Uterus (tissue), 4 donors: ENCODE measurements around the gene CBX8. TPM values are rescaled to one million over a fixed set of nuclear protein-coding genes. Genes with fewer than 3 reads are reported as not detected.
A peak's percentile ranks its signal among the peaks of the same experiment; 100 is the strongest.

Experiments
- DNase-seq, 2 donors: peaks; one replicate each; pipeline ENCODE4 v3.0.0-alpha.2; 2019 to 2020
- H3K27ac ChIP-seq, 2 donors: fragments of 200-600 bp; sonication (generic); 1 replicate in 1 of 2; 2 replicates in 1 of 2; pipeline ENCODE4 v1.5.1; 2016 to 2018
- H3K27me3 ChIP-seq, 2 donors: fragments of 200-600 bp; sonication (generic); one replicate each; pipeline ENCODE4 v1.5.1; 2018 to 2019; ENCODE audit warnings: control low read depth in 1 of 2
- H3K36me3 ChIP-seq, 2 donors: fragments of 200-600 bp; sonication (generic); one replicate each; pipeline ENCODE4 v1.5.1; 2019; ENCODE audit warnings: control low read depth in 1 of 2
- H3K4me1 ChIP-seq, 2 donors: fragments of 200-600 bp; sonication (generic); one replicate each; pipeline ENCODE4 v1.5.1; 2018 to 2019; ENCODE audit warnings: control low read depth in 1 of 2
- H3K4me3 ChIP-seq, 2 donors: fragments of 200-600 bp; sonication (generic); 1 replicate in 1 of 2; 2 replicates in 1 of 2; pipeline ENCODE4 v1.5.1; 2018 to 2019; ENCODE audit warnings: mild to moderate bottlenecking in 1 of 2
- H3K9me3 ChIP-seq, 2 donors: fragments of 200-600 bp; sonication (generic); one replicate each; pipeline ENCODE4 v1.5.1; 2019; ENCODE audit warnings: control low read depth in 1 of 2
- POLR2A ChIP-seq, 2 donors: fragments of 450-650 bp; IDR thresholded peaks; one replicate each; pipeline ENCODE4 v1.6.1; 2016; ENCODE audit warnings: antibody characterized with exemption in 2 of 2, mild to moderate bottlenecking in 1 of 2, moderate library complexity in 1 of 2
- intact Hi-C: fragments of 100-400 bp; cut with DNase I; formaldehyde crosslinking; loops from one replicate; pipeline ENCODE4 v1.15.1; 2023; ENCODE audit warnings: low total_unique reads
- total RNA-seq, 4 donors: library from RNA; depleted of rRNA in 3 of 4; stranded (reverse); fragments of >200 nt in 3 of 4; gene quantifications; one replicate each; pipeline versions ENCODE4 v1.1.0 to v1.2.4, GENCODE V29; 2014 to 2023
- TF ChIP-seq, protein P1 (sequence below), 4 experiments: fragments of 200-600 bp in 2 of 4; fragments of 450-650 bp in 2 of 4; sonication (generic) in 2 of 4; IDR thresholded peaks; one replicate each; pipeline ENCODE4 v1.5.1; 2016 to 2019; ENCODE audit warnings: antibody characterized with exemption in 4 of 4, mild to moderate bottlenecking in 2 of 4, moderate library complexity in 1 of 4
- donor health status: DM: yes; HTN: yes; CAD: no.

The CBX8 gene
- total RNA-seq, 4 donors from 2014 or later = 1.8 to 10.7 (median 2.6) TPM; not detected in 1

DNA sequence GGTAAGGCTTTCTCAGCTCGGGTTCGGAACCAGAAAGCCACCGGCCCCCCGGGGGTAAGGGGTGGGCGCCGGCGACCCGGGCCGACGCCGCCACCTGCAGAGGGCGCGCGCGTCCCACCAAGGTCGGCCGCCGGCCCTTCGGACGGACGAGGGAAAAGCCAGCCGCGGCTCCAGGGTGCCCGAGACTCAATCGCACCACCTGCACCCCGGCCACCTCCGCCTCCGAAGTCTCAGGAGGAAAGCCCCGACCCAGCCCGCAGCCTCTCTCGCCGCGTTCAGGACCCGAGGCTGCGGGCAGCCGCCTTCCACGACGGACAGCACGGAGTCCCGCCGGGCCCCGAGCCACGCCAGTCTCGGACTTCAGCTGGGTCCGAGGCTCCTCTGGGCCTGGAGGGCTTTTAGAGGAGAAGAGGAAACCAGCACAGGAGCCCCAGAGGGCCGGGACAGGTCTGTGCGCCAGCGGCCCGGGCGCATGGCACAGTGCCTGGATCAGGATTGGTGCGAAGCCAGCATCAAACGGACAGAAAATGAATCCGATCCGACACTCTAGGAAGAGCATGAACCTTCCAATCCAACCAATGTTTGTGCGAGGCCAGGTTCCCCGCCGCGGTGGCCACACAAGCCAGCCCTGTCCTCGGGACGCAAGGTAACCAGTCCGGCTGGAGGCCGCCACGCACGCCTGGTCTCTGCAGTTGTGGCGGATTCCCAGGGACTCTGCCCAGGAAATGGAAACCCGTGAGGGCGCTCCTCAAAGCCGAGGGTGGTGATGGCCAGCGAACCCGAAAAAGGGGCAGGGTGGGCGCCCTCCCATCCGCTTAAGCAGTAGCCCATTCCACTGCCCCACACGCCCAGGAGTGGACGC is 6.7 kb downstream of the CBX8 start:
- Histone ChIP-seq H3K27me3 (peaks cover 39 to 42% of the 10 kb centered on the region in 2 donors), H3K4me1 (peaks cover 7 to 10% of the 10 kb centered on the region in 2 donors)
- no peak for DNase-seq

DNA sequence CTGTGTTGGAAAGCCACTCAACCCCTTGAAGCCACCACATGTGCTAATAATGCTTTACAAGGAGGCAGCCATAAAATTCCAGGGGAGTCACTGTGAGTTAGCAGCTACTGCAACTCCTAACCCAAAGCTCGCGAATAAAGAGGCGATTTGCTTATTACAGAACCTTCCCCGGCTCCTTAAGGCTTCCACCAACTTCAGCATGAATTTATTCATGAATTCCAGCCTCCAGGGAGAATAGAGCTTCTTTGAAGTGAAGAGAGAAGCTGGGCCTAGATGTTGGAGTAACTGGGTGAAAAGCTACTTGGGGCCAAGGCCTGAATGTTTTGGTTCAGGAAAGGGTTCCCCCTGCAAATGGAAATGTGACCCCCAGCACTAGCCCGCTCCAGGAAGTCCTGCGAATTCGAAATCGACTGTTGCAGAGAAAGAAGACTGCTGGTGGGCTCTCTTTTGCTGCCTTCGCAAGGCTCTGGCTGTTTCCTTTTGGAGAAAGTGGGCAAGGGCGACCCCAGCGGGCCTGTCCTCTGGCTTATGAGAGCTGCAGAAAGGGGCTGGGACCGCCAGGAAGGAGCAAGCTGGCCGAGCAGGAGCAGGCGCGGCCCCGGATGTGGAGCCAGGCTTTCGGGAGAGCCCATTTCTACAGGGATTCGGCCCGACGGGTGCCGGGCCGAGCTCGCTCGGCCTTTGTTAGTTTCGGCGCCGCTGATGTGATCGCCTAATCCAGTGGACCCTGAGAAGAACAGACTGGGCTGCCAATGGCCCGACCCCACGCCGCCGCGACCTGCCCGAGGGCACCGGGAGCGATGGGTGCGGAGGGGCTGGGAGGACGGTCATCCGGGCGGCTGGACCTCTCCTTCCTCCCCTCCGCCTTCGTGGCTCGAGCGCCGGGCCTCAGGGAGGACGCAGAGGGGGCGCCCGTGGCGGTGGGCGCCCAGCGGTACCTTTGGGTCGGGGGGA is 7.6 kb downstream of the CBX8 start:
- intact Hi-C loops = no loop called here
- H3K27me3 ChIP-seq = peaks cover 39 to 42% of the 10 kb centered on the region in 2 donors
- no peak for TF ChIP-seq POLR2A (IDR thresholded peaks at IDR 0.05)
- TF ChIP-seq, protein P1, sequence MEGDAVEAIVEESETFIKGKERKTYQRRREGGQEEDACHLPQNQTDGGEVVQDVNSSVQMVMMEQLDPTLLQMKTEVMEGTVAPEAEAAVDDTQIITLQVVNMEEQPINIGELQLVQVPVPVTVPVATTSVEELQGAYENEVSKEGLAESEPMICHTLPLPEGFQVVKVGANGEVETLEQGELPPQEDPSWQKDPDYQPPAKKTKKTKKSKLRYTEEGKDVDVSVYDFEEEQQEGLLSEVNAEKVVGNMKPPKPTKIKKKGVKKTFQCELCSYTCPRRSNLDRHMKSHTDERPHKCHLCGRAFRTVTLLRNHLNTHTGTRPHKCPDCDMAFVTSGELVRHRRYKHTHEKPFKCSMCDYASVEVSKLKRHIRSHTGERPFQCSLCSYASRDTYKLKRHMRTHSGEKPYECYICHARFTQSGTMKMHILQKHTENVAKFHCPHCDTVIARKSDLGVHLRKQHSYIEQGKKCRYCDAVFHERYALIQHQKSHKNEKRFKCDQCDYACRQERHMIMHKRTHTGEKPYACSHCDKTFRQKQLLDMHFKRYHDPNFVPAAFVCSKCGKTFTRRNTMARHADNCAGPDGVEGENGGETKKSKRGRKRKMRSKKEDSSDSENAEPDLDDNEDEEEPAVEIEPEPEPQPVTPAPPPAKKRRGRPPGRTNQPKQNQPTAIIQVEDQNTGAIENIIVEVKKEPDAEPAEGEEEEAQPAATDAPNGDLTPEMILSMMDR (IDR thresholded peaks at IDR 0.05) = no peak
- H3K36me3 ChIP-seq = no peaks in the 10 kb centered on the region
- peaks cover 7 to 10% of the 10 kb centered on the region in 2 donors for H3K4me1 ChIP-seq
- DNase-seq = no peak
- H3K4me3 ChIP-seq = no peak overlapping the region
- no peak overlapping the region for H3K27ac ChIP-seq
- no peaks in the 10 kb centered on the region for H3K9me3 ChIP-seq

More for the DNA sequence above, 6.7 kb downstream of the CBX8 start:
- TF ChIP-seq POLR2A (IDR thresholded peaks at IDR 0.05) = no peak
- TF ChIP-seq, protein P1 (IDR thresholded peaks at IDR 0.05) = peak; percentile 47 to 78 (median 76)
- H3K4me3 ChIP-seq = no peak overlapping the region
- no peaks in the 10 kb centered on the region for H3K9me3 ChIP-seq
- no peak overlapping the region for H3K27ac ChIP-seq
- H3K36me3 ChIP-seq = no peaks in the 10 kb centered on the region
- intact Hi-C loops = loop anchor here (5.0 kb wide), 1 partner anchor 52 kb away; no protein-coding TSS in a partner anchor

DNA sequence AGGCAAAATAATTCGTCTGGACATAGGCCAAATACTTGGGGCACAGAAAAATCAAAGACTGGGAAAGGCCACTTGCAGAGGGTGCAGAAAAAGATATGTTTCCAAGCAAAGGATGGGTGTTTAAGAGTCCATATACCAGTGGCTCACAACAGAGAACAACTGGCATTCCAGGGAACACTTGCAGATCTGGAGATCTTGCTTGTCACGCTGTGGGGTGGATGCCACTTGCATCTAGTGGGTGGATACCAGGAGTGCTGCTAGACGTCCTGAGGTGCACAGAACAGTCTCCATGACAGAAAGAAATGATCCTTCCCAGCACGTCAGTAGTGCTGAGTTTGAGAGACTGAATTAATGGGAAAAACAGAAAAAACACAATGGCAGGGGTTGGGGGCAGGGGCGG is 8.4 kb downstream of the CBX8 start:
- Histone ChIP-seq H3K27ac (no peak overlapping the region), H3K4me3 (no peak overlapping the region), H3K4me1 (peaks cover 7 to 10% of the 10 kb centered on the region in 2 donors), H3K27me3 (peaks cover 39 to 42% of the 10 kb centered on the region in 2 donors), H3K36me3 (no peaks in the 10 kb centered on the region), H3K9me3 (no peaks in the 10 kb centered on the region)
- no peak for TF ChIP-seq POLR2A (IDR thresholded peaks at IDR 0.05)
- TF ChIP-seq, protein P1 (IDR thresholded peaks at IDR 0.05) = no peak
- intact Hi-C loops = no loop called here
- DNase-seq = no peak

DNA sequence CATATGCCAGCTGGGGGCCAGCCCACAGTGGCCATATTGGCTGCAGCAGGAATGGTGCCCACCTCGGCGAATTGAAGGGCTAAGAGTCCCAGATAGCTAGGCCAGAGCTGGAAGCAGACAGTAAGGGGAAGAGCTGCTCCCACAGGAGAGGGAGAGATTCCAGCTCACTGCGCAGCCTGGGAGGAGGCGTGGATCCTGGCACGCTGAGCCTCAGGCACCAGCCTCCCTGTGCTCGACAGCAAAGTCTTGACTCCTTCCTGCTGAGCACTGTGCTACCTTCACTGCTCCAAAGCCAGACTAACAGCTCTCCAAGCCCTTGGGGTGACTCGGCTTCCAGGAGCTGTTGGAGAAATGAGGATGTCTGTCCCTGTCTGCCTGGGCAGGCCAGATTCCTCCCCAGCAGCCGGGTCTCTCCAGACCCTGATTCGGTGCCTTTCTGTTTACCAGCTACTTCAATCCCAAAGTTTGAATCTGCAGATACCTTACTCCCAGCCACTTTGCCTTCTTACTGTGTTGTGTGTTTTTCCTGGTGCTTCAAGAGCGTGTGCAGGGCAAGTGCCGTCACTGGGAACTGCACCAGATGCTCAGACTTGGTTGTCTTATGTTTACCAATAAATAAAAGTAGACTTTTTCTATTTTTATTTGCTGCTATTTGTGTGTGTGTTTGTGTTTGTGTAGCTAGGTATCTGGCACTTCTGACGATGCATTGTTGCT is 9.8 kb downstream of the CBX8 start:
- Histone ChIP-seq H3K4me1 (peaks cover 0 to 10% of the 10 kb centered on the region in 2 donors), H3K4me3 (no peak overlapping the region), H3K27ac (no peak overlapping the region), H3K36me3 (no peaks in the 10 kb centered on the region), H3K27me3 (peaks cover 27 to 35% of the 10 kb centered on the region in 2 donors), H3K9me3 (no peaks in the 10 kb centered on the region)
- intact Hi-C loops = no loop called here
- TF ChIP-seq, protein P1 (IDR thresholded peaks at IDR 0.05) = no peak
- no peak for TF ChIP-seq POLR2A (IDR thresholded peaks at IDR 0.05)
- DNase-seq = no peak
